Non-pigmented ciliary epithelial cell (primary cell): ENCODE data around the gene PWP1.
"Not testable (repeated sequence)": the region's sequence is repeated elsewhere in the genome, so short reads cannot be mapped to it uniquely, and the experiment has no call there.

Experiments
- DNase-seq: peaks from one replicate; pipeline ENCODE4 v3.0.0-alpha.2; 2010; ENCODE audit warnings: low read depth

The PWP1 gene

GRCh38 chr12:107668320-107669098 is 17.1 kb upstream of the PWP1 start:
- DNase-seq, result no peak

GRCh38 chr12:107669946-107670345 is 15.7 kb upstream of the PWP1 start:
- DNase-seq, result no peak

GRCh38 chr12:107670999-107671643 is 14.5 kb upstream of the PWP1 start:
- DNase-seq, result no peak

- no peak for DNase-seq
Observed at GRCh38 chr12:107677671-107678070, 7.9 kb upstream of the PWP1 start.

- DNase-seq, result no peak
Observed at GRCh38 chr12:107679336-107679735, 6.3 kb upstream of the PWP1 start.

GRCh38 chr12:107681455-107681835 is 4.2 kb upstream of the PWP1 start:
- no peak for DNase-seq

- DNase-seq, result no peak
Observed at GRCh38 chr12:107681836-107682820, 3.5 kb upstream of the PWP1 start.

- no peak for DNase-seq
Observed at GRCh38 chr12:107684029-107684795, 1.4 kb upstream of the PWP1 start.

- DNase-seq, result no peak
Observed at GRCh38 chr12:107684990-107685359, 624 bp upstream of the PWP1 start.

- not testable (repeated sequence) for DNase-seq
Observed at GRCh38 chr12:107695772-107696171, 10.2 kb downstream of the PWP1 start.

- no peak for DNase-seq
Observed at GRCh38 chr12:107702106-107702505, 16.5 kb downstream of the PWP1 start.

- no peak for DNase-seq
Observed at GRCh38 chr12:107704041-107704440, 18.4 kb downstream of the PWP1 start.

- DNase-seq, result not testable (repeated sequence)
Observed at GRCh38 chr12:107705522-107705921, 19.9 kb downstream of the PWP1 start.

- no peak for DNase-seq
Observed at GRCh38 chr12:107715780-107716179, 30.2 kb downstream of the PWP1 start.

- DNase-seq, result no peak
Observed at GRCh38 chr12:107718606-107719005, 33.0 kb downstream of the PWP1 start.

GRCh38 chr12:107727327-107727726 is 41.7 kb downstream of the PWP1 start:
- not testable (repeated sequence) for DNase-seq

GRCh38 chr12:107727742-107728141 is 42.1 kb downstream of the PWP1 start:
- not testable (repeated sequence) for DNase-seq

- DNase-seq, result no peak
Observed at GRCh38 chr12:107730618-107731341, 45.2 kb downstream of the PWP1 start.

- no peak for DNase-seq
Observed at GRCh38 chr12:107731366-107731765, 45.8 kb downstream of the PWP1 start.

- DNase-seq, result no peak
Observed at GRCh38 chr12:107732365-107732764, 46.8 kb downstream of the PWP1 start.

- DNase-seq, result no peak
Observed at GRCh38 chr12:107734139-107734538, 48.5 kb downstream of the PWP1 start.
